ENCODE results near the gene GALNT11. TPM values are rescaled to one million over a fixed set of nuclear protein-coding genes. Genes with fewer than 3 reads are reported as not detected.

The GALNT11 gene
- total and polyA plus RNA-seq, 8 donors, result 13.6 to 331 (median 26.6) TPM

DNA sequence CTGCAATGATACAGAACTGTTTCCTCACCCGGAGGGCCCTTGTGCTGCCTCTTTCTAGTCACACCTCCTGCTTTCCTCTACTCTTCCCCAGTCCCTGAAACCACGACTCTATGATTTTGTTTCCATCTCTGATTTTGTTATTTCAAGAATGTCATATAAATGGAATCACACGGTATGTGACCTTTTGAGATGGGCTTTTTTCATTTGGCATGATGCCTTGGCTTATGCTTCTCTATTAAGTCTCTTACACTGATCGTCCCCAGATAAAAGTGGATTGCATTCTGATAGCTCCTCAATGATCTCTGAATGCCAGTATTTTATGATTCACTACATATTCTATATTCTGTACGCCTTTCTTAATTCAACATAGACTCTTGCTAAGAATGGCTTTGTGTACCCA, 78.2 kb downstream of the GALNT11 start:
- no peak for DNase-seq

DNA sequence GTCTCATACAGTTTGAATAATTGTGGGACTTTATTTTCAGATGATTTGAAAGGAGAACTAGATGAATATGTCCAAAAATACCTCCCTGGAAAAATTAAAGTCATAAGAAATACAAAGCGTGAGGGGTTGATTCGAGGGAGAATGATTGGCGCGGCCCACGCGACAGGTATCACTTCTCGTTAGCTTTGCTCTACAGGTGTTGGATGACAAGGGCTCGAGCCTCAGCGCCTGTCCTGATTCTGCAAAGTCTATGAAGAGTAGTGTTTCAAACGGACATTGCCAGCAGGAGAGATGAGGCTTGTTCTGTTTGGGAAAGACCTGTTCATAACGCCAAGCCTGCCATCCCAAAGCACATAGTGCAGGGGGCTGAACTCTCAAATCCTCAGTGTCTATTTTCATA, 79.7 kb downstream of the GALNT11 start:
- no peaks in the 10 kb centered on the region for H3K9me3 ChIP-seq
- 92 to 97% (median 95%) methylated on average over 11 of the region's 11 CpGs for WGBS, 5 donors
- TF ChIP-seq EP300 (IDR thresholded peaks at IDR 0.05) (no peak), POLR2AphosphoS5 (IDR thresholded peaks at IDR 0.05) (no peak), POLR2A (IDR thresholded peaks at IDR 0.05) (no peak)
- TF ChIP-seq, protein P1, sequence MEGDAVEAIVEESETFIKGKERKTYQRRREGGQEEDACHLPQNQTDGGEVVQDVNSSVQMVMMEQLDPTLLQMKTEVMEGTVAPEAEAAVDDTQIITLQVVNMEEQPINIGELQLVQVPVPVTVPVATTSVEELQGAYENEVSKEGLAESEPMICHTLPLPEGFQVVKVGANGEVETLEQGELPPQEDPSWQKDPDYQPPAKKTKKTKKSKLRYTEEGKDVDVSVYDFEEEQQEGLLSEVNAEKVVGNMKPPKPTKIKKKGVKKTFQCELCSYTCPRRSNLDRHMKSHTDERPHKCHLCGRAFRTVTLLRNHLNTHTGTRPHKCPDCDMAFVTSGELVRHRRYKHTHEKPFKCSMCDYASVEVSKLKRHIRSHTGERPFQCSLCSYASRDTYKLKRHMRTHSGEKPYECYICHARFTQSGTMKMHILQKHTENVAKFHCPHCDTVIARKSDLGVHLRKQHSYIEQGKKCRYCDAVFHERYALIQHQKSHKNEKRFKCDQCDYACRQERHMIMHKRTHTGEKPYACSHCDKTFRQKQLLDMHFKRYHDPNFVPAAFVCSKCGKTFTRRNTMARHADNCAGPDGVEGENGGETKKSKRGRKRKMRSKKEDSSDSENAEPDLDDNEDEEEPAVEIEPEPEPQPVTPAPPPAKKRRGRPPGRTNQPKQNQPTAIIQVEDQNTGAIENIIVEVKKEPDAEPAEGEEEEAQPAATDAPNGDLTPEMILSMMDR (IDR thresholded peaks at IDR 0.05), result no peak
- H3K27me3 ChIP-seq, result no peaks in the 10 kb centered on the region
- no peaks in the 10 kb centered on the region for H3K4me1 ChIP-seq
- H3K36me3 ChIP-seq, result peaks cover 4 to 83% (median 79%) of the 10 kb centered on the region in 4 donors
- intact Hi-C loops (cut with DNase I; ENCODE audit: low total_unique reads), result no loop called here
- no peak overlapping the region for H3K4me3 ChIP-seq
- no peak for DNase-seq
- H3K27ac ChIP-seq, result no peak overlapping the region

More for the DNA sequence above, 78.2 kb downstream of the GALNT11 start:
- WGBS, 5 donors, result 71 to 81% (median 75%) methylated on average over 5 of the region's 5 CpGs
- no peaks in the 10 kb centered on the region for H3K4me1 ChIP-seq
- no peaks in the 10 kb centered on the region for H3K9me3 ChIP-seq
- H3K27me3 ChIP-seq, result no peaks in the 10 kb centered on the region
- TF ChIP-seq EP300 (IDR thresholded peaks at IDR 0.05) (no peak), POLR2A (IDR thresholded peaks at IDR 0.05) (no peak), POLR2AphosphoS5 (IDR thresholded peaks at IDR 0.05) (no peak)
- TF ChIP-seq, protein P1 (IDR thresholded peaks at IDR 0.05), result no peak
- H3K27ac ChIP-seq, result no peak overlapping the region
- no peak overlapping the region for H3K4me3 ChIP-seq
- peaks cover 4 to 69% (median 68%) of the 10 kb centered on the region in 4 donors for H3K36me3 ChIP-seq
- intact Hi-C loops (cut with DNase I; ENCODE audit: low total_unique reads), result no loop called here

DNA sequence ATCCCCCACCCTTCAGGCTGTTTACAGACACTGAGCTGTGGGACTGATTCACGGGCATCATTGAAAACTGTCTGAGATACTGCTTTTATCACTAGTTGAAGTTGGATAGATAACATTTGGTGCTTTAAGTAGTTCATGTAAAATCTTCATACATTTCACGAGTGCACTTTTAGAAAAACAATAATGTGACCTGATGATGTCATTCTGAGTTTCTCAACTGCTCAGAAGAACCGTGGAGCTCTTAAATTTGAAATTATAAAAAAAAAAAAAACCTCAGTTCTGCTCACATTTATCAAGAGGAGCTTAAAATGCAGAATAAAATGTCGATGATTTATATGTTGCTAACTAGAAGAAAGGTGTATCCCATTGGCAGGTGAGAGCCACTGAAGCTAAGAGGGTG, 81.5 kb downstream of the GALNT11 start:
- Histone ChIP-seq H3K27ac (no peak overlapping the region), H3K9me3 (no peaks in the 10 kb centered on the region), H3K36me3 (peaks cover 10 to 86% (median 79%) of the 10 kb centered on the region in 4 donors), H3K4me3 (no peak overlapping the region), H3K27me3 (no peaks in the 10 kb centered on the region), H3K4me1 (no peaks in the 10 kb centered on the region)
- intact Hi-C loops (cut with DNase I; ENCODE audit: low total_unique reads), result no loop called here
- WGBS, 5 donors, result 74 to 78% (median 75%) methylated on average over 4 of the region's 4 CpGs
- no peak for DNase-seq
- TF ChIP-seq, protein P1 (IDR thresholded peaks at IDR 0.05), result no peak
- TF ChIP-seq POLR2A (IDR thresholded peaks at IDR 0.05) (no peak), EP300 (IDR thresholded peaks at IDR 0.05) (no peak), POLR2AphosphoS5 (IDR thresholded peaks at IDR 0.05) (no peak)

DNA sequence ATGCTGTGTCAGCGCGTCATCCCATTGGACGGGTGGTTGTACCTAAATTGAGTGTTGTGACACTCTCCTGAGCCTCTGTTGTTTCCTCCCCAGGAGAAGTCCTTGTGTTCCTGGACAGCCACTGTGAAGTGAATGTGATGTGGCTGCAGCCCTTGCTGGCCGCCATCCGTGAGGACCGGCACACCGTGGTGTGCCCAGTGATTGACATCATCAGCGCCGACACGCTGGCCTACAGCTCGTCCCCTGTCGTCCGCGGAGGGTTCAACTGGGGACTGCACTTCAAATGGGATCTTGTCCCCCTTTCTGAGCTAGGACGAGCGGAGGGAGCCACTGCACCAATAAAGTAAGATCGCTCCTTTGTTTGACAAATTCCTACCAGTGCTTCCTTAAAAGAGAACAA, 82.5 kb downstream of the GALNT11 start:
- no peaks in the 10 kb centered on the region for H3K4me1 ChIP-seq
- H3K36me3 ChIP-seq, result peaks cover 10 to 83% (median 71%) of the 10 kb centered on the region in 4 donors
- no peaks in the 10 kb centered on the region for H3K27me3 ChIP-seq
- TF ChIP-seq, protein P1 (IDR thresholded peaks at IDR 0.05), result no peak
- TF ChIP-seq POLR2A (IDR thresholded peaks at IDR 0.05) (no peak), POLR2AphosphoS5 (IDR thresholded peaks at IDR 0.05) (no peak)
- no peaks in the 10 kb centered on the region for H3K9me3 ChIP-seq
- 97 to 98% (median 97%) methylated on average over 16 to 17 of the region's 17 CpGs for WGBS, 5 donors
- no peak overlapping the region for H3K27ac ChIP-seq
- intact Hi-C loops (cut with DNase I; ENCODE audit: low total_unique reads), result no loop called here
- H3K4me3 ChIP-seq, result no peak overlapping the region
- DNase-seq, result no peak
